ENCODE data around the gene CDS2.

- TF ChIP-seq ZNF239 (tag by site-specific recombination; IDR thresholded peaks at IDR 0.05): no peak
- TF ChIP-seq, protein P1, sequence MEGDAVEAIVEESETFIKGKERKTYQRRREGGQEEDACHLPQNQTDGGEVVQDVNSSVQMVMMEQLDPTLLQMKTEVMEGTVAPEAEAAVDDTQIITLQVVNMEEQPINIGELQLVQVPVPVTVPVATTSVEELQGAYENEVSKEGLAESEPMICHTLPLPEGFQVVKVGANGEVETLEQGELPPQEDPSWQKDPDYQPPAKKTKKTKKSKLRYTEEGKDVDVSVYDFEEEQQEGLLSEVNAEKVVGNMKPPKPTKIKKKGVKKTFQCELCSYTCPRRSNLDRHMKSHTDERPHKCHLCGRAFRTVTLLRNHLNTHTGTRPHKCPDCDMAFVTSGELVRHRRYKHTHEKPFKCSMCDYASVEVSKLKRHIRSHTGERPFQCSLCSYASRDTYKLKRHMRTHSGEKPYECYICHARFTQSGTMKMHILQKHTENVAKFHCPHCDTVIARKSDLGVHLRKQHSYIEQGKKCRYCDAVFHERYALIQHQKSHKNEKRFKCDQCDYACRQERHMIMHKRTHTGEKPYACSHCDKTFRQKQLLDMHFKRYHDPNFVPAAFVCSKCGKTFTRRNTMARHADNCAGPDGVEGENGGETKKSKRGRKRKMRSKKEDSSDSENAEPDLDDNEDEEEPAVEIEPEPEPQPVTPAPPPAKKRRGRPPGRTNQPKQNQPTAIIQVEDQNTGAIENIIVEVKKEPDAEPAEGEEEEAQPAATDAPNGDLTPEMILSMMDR (tag by site-specific recombination; IDR thresholded peaks at IDR 0.05): no peak
- no peak for TF ChIP-seq ZNF830 (tag by site-specific recombination; IDR thresholded peaks at IDR 0.05; ENCODE audit: low read depth)
- TF ChIP-seq TCF7L2 (IDR thresholded peaks at IDR 0.05; ENCODE audit: borderline replicate concordance, low read depth, low read length): no peak
- no peak for TF ChIP-seq ZFHX2 (tag by site-specific recombination; conservative IDR thresholded peaks at IDR 0.05)
- no peak for TF ChIP-seq ZNF48 (tag by site-specific recombination; IDR thresholded peaks at IDR 0.05)
These were observed 38.1 kb upstream of the CDS2 start for GRCh38 chr20:5088688-5089087.

Data from HEK293 (cell line).